Smooth muscle cell (in vitro differentiated cells): ENCODE measurements around the gene SH2D2A. TPM values are rescaled to one million over a fixed set of nuclear protein-coding genes. Genes with fewer than 3 reads are reported as not detected.

ENCODE experiments used
- DNase-seq: peaks from one replicate; lab custom pipeline; 2025; ENCODE audit not compliant: unreplicated experiment; lab: John Stamatoyannopoulos, UW
- H2AFZ ChIP-seq: fragments of 200-600 bp; sonication (generic); 2 replicates; pipeline ENCODE4 v1.6.0; 2016; ENCODE audit warnings: antibody characterized with exemption, low read depth, mild to moderate bottlenecking
- H3F3A ChIP-seq: fragments of 200-600 bp; sonication (generic); 2 replicates; pipeline ENCODE4 v1.6.0; 2017; ENCODE audit warnings: antibody characterized with exemption, low read depth
- H3K27ac ChIP-seq: fragments of 200-600 bp; sonication (generic); 2 replicates; pipeline ENCODE4 v1.5.1; 2016; ENCODE audit warnings: low read depth, mild to moderate bottlenecking
- H3K27me3 ChIP-seq: fragments of 200-600 bp; sonication (generic); 2 replicates; pipeline ENCODE4 v1.6.1; 2016; ENCODE audit warnings: low read depth, mild to moderate bottlenecking
- H3K36me3 ChIP-seq: fragments of 200-600 bp; sonication (generic); 2 replicates; pipeline ENCODE4 v1.5.1; 2016; ENCODE audit warnings: low read depth
- H3K4me1 ChIP-seq: fragments of 200-600 bp; sonication (generic); 2 replicates; pipeline ENCODE4 v1.5.1; 2016; ENCODE audit warnings: low read depth
- H3K4me2 ChIP-seq: fragments of 200-600 bp; sonication (generic); 2 replicates; pipeline ENCODE4 v1.6.0; 2016; ENCODE audit warnings: mild to moderate bottlenecking
- H3K4me3 ChIP-seq: fragments of 200-600 bp; sonication (generic); 2 replicates; pipeline ENCODE4 v1.5.1; 2016; ENCODE audit warnings: mild to moderate bottlenecking
- H3K79me2 ChIP-seq: fragments of 200-600 bp; sonication (generic); 2 replicates; pipeline ENCODE4 v1.6.0; 2016; ENCODE audit warnings: low read depth, mild to moderate bottlenecking
- H3K9ac ChIP-seq: fragments of 200-600 bp; sonication (generic); 2 replicates; pipeline ENCODE4 v1.6.0; 2016; ENCODE audit warnings: low read depth
- H3K9me3 ChIP-seq: fragments of 200-600 bp; sonication (generic); replicated peaks from 2 replicates; pipeline ENCODE4 v1.5.1; 2016; ENCODE audit warnings: low read depth
- H4K20me1 ChIP-seq: fragments of 200-600 bp; sonication (generic); 2 replicates; pipeline ENCODE4 v1.6.0; 2016; ENCODE audit warnings: low read depth
- WGBS: methylation state at CpG from one replicate; pipeline ENCODE4 v1.1.7; 2016; ENCODE audit warnings: low lambda C conversion rate; 5-methylcytosine and 5-hydroxymethylcytosine counted together
- polyA plus RNA-seq: library from polyadenylated mRNA; unstranded; fragments of >200 nt; fragmentation: Nextera tagmentation; extraction: Ambion mirVana; gene quantifications from 2 replicates; pipeline ENCODE4 v1.2.1, GENCODE V29; 2016
- total RNA-seq: library from RNA; depleted of rRNA; stranded (reverse); fragments of >200 nt; gene quantifications from 2 replicates; pipeline ENCODE4 v1.2.3, GENCODE V29; 2014
- TF ChIP-seq, protein P1 (sequence below): fragments of 200-600 bp; sonication (generic); IDR thresholded peaks from 2 replicates; pipeline ENCODE4 v1.5.1; 2017; ENCODE audit warnings: borderline replicate concordance, mild to moderate bottlenecking, antibody characterized with exemption; ENCODE audit not compliant: insufficient read depth, poor library complexity, severe bottlenecking

Gene SH2D2A
- total and polyA plus RNA-seq, 2 experiments from 2014 or later = 14.4 to 36.9 TPM

DNA sequence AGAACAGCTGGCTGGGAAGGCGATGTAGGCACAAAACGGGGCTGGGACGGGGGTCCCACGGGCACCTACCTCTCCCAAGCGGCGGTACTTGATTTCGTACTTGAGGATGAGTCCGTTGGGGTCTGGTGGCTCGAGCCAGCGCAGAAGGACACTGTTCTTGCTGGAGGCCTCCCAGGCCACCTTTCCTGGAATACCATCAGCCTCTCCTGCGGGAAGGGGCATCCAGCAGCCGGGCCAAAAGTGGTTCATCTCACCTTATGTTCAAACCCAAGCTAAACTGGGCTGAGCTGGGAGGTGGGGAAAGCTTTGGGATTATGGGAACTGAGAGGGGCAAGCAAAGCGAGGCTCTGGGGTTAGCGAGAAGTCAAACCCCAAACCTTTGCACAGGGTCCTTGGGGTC lies 28.0 kb upstream of the SH2D2A start:
- H3K4me2 ChIP-seq = peak overlapping the region; percentile 44
- no peak overlapping the region for H3K27ac ChIP-seq
- H4K20me1 ChIP-seq = no peaks in the 10 kb centered on the region
- peaks cover 71% of the 10 kb centered on the region for H3K27me3 ChIP-seq
- no peaks in the 10 kb centered on the region for H3K79me2 ChIP-seq
- no peaks in the 10 kb centered on the region for H3K36me3 ChIP-seq
- TF ChIP-seq, protein P1, sequence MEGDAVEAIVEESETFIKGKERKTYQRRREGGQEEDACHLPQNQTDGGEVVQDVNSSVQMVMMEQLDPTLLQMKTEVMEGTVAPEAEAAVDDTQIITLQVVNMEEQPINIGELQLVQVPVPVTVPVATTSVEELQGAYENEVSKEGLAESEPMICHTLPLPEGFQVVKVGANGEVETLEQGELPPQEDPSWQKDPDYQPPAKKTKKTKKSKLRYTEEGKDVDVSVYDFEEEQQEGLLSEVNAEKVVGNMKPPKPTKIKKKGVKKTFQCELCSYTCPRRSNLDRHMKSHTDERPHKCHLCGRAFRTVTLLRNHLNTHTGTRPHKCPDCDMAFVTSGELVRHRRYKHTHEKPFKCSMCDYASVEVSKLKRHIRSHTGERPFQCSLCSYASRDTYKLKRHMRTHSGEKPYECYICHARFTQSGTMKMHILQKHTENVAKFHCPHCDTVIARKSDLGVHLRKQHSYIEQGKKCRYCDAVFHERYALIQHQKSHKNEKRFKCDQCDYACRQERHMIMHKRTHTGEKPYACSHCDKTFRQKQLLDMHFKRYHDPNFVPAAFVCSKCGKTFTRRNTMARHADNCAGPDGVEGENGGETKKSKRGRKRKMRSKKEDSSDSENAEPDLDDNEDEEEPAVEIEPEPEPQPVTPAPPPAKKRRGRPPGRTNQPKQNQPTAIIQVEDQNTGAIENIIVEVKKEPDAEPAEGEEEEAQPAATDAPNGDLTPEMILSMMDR = no peak
- H3K9ac ChIP-seq = no peak overlapping the region
- WGBS = 52% methylated on average over 14 of the region's 14 CpGs
- no peak overlapping the region for H2AFZ ChIP-seq
- DNase-seq = no peak
- peaks cover 16% of the 10 kb centered on the region for H3K4me1 ChIP-seq
- H3F3A ChIP-seq = no peaks in the 10 kb centered on the region
- no peaks in the 10 kb centered on the region for H3K9me3 ChIP-seq
- H3K4me3 ChIP-seq = no peak overlapping the region

DNA sequence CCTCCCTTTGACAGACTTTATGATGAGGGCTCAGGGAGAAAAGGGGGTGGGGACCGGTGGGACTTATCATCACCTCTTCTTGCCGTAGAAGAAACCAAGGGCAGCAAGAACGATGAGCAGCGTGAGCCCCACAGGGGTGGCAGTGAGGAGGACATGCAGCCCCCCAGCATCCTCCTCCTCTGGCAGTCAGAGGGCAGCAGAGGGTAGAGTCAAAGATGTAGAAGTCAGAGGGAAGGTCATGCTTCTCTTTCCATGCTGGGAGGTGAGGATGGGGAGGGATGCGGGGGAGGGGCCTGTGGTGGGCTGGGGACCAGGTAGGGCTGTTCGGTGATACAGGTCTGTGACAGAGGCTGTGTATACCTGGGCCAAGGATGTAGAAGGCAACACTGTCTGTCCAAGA lies 27.5 kb upstream of the SH2D2A start:
- DNase-seq = no peak
- H3K4me3 ChIP-seq = no peak overlapping the region
- no peaks in the 10 kb centered on the region for H3K9me3 ChIP-seq
- peaks cover 20% of the 10 kb centered on the region for H3K4me1 ChIP-seq
- no peaks in the 10 kb centered on the region for H3K79me2 ChIP-seq
- H3F3A ChIP-seq = no peaks in the 10 kb centered on the region
- H3K4me2 ChIP-seq = no peak overlapping the region
- no peaks in the 10 kb centered on the region for H4K20me1 ChIP-seq
- no peak overlapping the region for H2AFZ ChIP-seq
- H3K9ac ChIP-seq = no peak overlapping the region
- no peak overlapping the region for H3K27ac ChIP-seq
- TF ChIP-seq, protein P1 = no peak
- 72% methylated on average over 6 of the region's 6 CpGs for WGBS
- no peaks in the 10 kb centered on the region for H3K36me3 ChIP-seq
- peaks cover 67% of the 10 kb centered on the region for H3K27me3 ChIP-seq

DNA sequence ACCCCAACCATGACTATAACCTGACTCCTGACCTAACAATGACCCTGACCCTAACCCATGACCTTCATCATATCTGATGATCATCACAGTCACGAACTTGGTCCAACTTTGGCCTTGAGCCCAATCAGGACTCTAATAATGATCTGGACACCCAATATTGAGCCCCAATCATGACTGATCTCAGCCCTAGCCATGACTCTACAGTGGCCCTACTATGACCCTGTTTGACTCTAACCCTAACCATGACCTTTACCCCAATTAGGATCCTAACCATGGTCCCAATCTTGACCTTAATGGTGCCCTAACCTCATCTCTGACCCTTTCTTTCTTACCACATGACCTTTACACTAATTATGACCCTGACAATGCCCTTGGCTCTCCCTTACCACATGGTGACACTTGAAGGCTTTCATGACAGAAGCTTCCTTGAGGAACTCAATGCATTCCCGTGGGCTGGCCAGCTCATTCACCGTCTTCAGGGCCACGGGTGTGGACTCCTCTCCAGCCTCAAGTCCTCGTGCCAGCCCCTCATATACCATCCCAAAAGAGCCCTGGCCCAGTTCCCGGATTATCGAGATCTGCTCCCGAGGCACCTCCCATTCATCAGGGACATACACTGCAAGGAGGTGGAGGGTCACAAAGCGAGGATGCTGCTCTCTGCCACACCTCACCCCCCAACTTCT lies 26.1 kb upstream of the SH2D2A start:
- Histone ChIP-seq H3K9ac (no peak overlapping the region), H3K27ac (no peak overlapping the region), H3K79me2 (no peaks in the 10 kb centered on the region), H4K20me1 (no peaks in the 10 kb centered on the region), H3K36me3 (no peaks in the 10 kb centered on the region), H3K4me3 (no peak overlapping the region), H2AFZ (no peak overlapping the region), H3K9me3 (no peaks in the 10 kb centered on the region), H3K27me3 (peaks cover 53% of the 10 kb centered on the region), H3F3A (no peaks in the 10 kb centered on the region), H3K4me1 (peaks cover 10% of the 10 kb centered on the region), H3K4me2 (no peak overlapping the region)
- DNase-seq = no peak
- 84% methylated on average over 9 of the region's 9 CpGs for WGBS
- TF ChIP-seq, protein P1 = no peak

DNA sequence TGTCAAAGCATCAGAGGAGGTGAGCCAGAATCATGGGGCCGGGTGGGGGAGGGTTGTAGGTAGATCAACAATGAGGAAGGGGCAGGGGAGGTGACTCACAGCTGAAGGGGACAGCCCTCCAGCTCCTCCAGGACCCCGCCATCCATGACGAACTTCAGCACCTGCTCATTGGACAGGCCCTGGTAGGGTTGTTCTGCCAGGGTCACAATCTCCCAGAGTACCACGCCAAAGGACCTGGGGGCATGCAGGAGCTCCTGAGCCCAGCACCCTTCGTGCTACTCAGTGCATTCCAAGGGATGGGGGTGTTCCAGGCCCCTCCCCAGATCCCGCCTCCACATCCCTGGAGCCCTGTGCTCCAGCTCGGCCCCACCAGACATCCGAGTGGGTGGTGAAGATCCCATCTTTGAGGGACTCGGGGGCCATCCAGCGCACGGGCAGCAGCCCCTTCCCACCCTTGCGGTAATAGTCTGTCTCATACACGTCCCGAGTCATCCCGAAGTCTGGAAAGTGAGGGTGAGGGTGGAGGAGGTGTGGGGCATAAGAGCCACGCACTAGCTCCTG lies 24.7 kb upstream of the SH2D2A start:
- Histone ChIP-seq H3K4me2 (no peak overlapping the region), H3K27me3 (peaks cover 41% of the 10 kb centered on the region), H3K9ac (no peak overlapping the region), H2AFZ (no peak overlapping the region), H3K27ac (no peak overlapping the region), H3K36me3 (no peaks in the 10 kb centered on the region), H3K9me3 (no peaks in the 10 kb centered on the region), H4K20me1 (no peaks in the 10 kb centered on the region), H3K4me3 (no peak overlapping the region), H3F3A (no peaks in the 10 kb centered on the region), H3K4me1 (peaks cover 10% of the 10 kb centered on the region), H3K79me2 (no peaks in the 10 kb centered on the region)
- WGBS = 71% methylated on average over 15 of the region's 16 CpGs
- TF ChIP-seq, protein P1 = no peak
- DNase-seq = no peak
